Measurements from ENCODE around the gene TTC8. TPM values are rescaled to one million over a fixed set of nuclear protein-coding genes. Genes with fewer than 3 reads are reported as not detected.

The TTC8 gene
- total RNA-seq, 1 experiment from 2014 or later = 9.2 TPM

DNA sequence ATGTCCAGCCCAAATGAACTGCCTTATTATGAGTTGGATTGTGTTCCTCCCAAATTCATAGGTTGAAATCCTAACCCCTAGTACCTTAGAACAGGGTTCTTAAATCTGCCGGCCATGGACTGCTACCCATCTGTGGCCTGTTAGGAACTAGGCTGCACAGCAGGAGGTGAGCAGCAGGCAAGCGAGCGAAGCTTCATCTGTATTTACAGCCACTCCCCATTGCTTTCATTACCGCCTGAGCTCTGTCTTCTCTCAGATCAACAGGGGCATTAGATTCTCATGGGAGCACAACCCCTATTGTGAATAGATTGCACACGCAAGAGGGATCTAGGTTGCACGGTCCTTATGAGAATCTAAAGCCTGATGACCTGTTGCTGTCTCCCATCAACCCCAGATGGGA lies 21.9 kb upstream of the TTC8 start:
- Histone ChIP-seq H3K27me3 (ENCODE audit: insufficient read depth, low read length) (no peaks in the 10 kb centered on the region), H2AFZ (ENCODE audit: low read length) (no peak overlapping the region), H2BK12ac (ENCODE audit: insufficient read length, low read depth, low read length) (no peak overlapping the region), H3K23ac (ENCODE audit: insufficient read length, low read depth, low read length) (no peak overlapping the region), H2BK5ac (ENCODE audit: insufficient read length, low read length) (no peak overlapping the region), H3K4ac (ENCODE audit: low read depth, low read length) (no peak overlapping the region), H3K4me1 (ENCODE audit: insufficient read depth, low read length) (no peaks in the 10 kb centered on the region), H4K91ac (ENCODE audit: insufficient read length, low read depth, low read length) (no peak overlapping the region), H2BK120ac (ENCODE audit: low read depth, low read length, poor library complexity, severe bottlenecking) (no peak overlapping the region), H2AK5ac (ENCODE audit: insufficient read length, low read length) (no peak overlapping the region), H4K8ac (replicated peaks; ENCODE audit: insufficient read length, low read depth, low read length) (no peak overlapping the region), H3K9ac (ENCODE audit: extremely low read depth, insufficient read length, low read length) (no peak overlapping the region), H3K14ac (ENCODE audit: insufficient read depth, low read length) (no peak overlapping the region), H3T11ph (ENCODE audit: low read length) (no peak overlapping the region), H2BK15ac (ENCODE audit: low read depth, low read length) (no peak overlapping the region), H4K5ac (ENCODE audit: insufficient read length, low read depth, low read length) (no peak overlapping the region), H3K18ac (ENCODE audit: insufficient read length, low read depth, low read length) (no peak overlapping the region), H3K56ac (ENCODE audit: insufficient read length, low read depth, low read length) (no peak overlapping the region), H2BK20ac (ENCODE audit: low read depth, low read length, poor library complexity, severe bottlenecking) (no peak overlapping the region), H4K20me1 (ENCODE audit: control insufficient read depth, insufficient read depth, insufficient read length) (no peaks in the 10 kb centered on the region), H3K9me3 (ENCODE audit: control insufficient read depth, low read depth, low read length) (no peaks in the 10 kb centered on the region), H3K23me2 (ENCODE audit: insufficient read length, low read depth, low read length, poor library complexity, severe bottlenecking) (no peaks in the 10 kb centered on the region), H3K4me2 (ENCODE audit: insufficient read depth, insufficient read length, low read length) (no peak overlapping the region), H3K79me1 (ENCODE audit: insufficient read depth, low read depth, low read length, poor library complexity, severe bottlenecking) (no peaks in the 10 kb centered on the region), H3K27ac (ENCODE audit: insufficient read length, low read depth, low read length) (no peak overlapping the region), H3K79me2 (ENCODE audit: insufficient read depth, low read length) (no peaks in the 10 kb centered on the region)
- peaks cover 2 to 5% of the 10 kb centered on the region in 2 experiments; a peak in 1 of 4 replicates for H3K4me1 Mint-ChIP-seq
- TF ChIP-seq, protein P1, sequence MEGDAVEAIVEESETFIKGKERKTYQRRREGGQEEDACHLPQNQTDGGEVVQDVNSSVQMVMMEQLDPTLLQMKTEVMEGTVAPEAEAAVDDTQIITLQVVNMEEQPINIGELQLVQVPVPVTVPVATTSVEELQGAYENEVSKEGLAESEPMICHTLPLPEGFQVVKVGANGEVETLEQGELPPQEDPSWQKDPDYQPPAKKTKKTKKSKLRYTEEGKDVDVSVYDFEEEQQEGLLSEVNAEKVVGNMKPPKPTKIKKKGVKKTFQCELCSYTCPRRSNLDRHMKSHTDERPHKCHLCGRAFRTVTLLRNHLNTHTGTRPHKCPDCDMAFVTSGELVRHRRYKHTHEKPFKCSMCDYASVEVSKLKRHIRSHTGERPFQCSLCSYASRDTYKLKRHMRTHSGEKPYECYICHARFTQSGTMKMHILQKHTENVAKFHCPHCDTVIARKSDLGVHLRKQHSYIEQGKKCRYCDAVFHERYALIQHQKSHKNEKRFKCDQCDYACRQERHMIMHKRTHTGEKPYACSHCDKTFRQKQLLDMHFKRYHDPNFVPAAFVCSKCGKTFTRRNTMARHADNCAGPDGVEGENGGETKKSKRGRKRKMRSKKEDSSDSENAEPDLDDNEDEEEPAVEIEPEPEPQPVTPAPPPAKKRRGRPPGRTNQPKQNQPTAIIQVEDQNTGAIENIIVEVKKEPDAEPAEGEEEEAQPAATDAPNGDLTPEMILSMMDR (conservative IDR thresholded peaks at IDR 0.05) = no peak
- no peak overlapping the region for H3K27ac Mint-ChIP-seq
- peaks cover 2 to 3% of the 10 kb centered on the region in 2 experiments; a peak in 2 of 5 replicates for H3K9me3 Mint-ChIP-seq
- H3K36me3 Mint-ChIP-seq (ENCODE audit: insufficient read depth in 1 of 3, low read depth in 3 of 3) = no peaks in the 10 kb centered on the region
- peaks cover 33% of the 10 kb centered on the region for H3K27me3 Mint-ChIP-seq (ENCODE audit: low read depth)
- no CpG with 5 or more reads among the region's 6 CpGs for WGBS (ENCODE audit: extremely low coverage, insufficient read length, low lambda C conversion rate)
- H3K4me3 Mint-ChIP-seq = no peak overlapping the region
- DNase-seq = no peak

Data from H9 (cell line).